ENCODE results near the gene ITGBL1. TPM values are rescaled to one million over a fixed set of nuclear protein-coding genes. Genes with fewer than 3 reads are reported as not detected.
A peak's percentile ranks its signal among the peaks of the same experiment; 100 is the strongest.

The ITGBL1 gene
- polyA plus RNA-seq, 3 donors: 0.36 to 1.3 (median 0.64) TPM

DNA sequence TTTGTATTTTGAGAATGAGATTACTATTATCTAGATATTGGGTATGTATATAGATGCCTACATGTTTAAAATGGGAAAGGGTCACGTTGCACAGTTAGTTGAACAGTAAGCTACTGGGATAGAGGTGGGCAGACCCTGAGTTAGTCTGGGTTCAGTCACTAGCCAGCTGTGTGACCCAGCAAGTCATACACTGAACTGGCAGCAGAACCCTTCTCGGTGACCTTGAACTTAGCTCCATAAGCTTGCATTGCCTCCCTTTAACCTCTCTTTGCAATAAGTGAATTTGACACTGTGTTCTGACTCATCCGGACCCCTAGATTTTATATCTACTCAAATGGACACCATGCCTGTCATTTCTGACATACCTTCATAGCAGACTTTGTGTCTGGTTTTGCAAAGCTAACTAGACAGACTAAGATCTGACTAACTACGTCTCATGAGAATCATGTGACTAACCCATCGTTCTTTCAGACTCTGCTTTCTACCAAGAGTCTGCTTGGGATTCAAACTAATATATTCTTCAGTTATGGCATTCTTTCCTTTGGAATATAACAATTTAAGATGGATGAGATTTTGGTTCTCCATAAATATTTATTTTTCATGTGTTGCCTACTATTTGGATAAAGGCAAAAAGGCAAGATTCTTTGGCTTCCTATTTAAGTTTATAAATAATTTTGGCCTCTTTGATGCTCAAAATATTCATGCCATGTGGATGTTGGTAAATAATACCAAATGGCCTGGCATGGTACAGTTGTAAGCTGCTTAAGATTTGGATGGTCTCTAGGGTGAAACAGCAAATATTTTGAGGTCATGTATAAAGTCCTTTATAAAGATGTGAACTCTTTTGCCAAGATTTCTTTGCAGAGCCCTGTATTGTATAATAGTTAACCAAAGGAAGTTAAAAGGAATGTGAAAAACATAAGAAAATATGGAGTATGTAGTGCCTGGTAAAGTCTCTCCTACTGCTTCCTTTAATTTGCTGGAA is 159.3 kb downstream of the ITGBL1 start:
- no peak for DNase-seq (ENCODE audit: extremely low read depth in 1 of 11, low read depth in 9 of 11, low spot score in 4 of 11)

DNA sequence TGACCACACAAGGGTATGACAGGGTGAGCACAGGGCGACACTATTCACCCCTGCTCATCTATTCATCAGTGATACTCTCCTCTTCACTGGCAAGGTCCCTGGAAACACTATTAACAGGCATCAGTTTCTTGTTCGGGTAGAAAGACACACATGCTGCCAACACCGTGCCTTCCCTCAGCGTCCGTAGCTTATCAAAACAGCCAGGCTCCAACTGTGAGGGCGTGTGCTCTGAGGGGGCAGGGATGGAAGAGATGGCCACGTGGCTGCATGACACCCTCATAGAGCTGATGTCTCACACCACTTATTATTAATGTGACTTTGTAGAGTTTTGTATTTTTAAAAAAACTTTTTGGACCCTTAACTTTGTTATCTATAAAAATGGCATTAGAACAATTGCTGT is 160.3 kb downstream of the ITGBL1 start:
- no peak for DNase-seq (ENCODE audit: extremely low read depth in 1 of 11, low read depth in 9 of 11, low spot score in 4 of 11)

DNA sequence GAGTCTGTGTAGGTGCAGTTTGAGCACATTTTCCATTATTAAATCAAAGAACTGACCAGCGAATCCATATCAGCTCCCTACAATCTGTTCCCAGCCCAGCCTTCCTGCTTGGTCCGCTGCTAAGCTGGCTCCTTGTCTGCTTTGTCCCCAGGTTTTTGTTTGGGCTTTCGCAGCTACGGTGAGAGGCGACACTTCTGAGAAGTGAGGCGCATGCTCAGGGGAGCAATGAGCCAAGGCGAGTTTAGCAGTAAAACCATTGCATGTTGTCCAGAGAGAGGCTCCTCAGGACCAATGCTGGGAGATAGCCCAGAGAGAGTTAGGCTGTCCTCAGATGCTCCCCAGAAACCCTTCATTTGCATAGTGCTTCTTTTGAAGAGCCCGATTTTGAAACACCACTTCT is 162.0 kb downstream of the ITGBL1 start:
- DNase-seq (ENCODE audit: extremely low read depth in 1 of 11, low read depth in 9 of 11, low spot score in 4 of 11): no peak

DNA sequence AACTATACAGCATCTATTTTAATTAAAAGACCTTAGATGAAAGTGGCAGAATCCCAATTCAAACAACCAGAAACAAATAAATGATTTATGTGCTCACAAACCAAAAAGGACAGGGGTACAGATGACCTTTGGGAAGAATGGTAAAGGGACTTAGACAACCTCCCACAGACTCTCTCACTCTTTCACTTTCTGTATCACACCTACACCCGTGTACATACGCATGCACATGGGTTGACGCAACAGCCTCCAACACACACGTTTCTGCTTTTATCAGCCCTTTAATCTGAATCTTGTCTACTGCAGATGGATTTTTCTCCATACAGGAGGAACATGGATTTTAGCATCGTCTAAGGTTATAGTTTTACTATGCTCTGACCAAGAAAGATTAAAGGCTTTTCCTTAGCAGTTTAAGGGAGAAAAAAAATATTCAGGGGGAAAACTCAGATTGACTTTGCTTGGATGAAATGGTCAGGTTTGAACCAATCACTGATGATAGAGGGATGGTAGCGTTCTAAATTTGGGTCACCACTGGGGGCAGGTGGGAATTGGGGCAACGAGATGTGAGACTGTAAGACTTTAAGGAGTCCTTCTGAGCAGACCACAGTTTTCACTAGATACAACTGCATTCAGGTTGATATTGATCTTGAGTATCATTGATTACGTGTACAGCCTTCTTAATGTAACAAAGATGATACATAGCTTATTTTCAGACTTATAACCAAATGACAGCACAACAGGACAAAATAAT is 166.1 kb downstream of the ITGBL1 start:
- DNase-seq (ENCODE audit: extremely low read depth in 1 of 11, low read depth in 9 of 11, low spot score in 4 of 11): no peak

DNA sequence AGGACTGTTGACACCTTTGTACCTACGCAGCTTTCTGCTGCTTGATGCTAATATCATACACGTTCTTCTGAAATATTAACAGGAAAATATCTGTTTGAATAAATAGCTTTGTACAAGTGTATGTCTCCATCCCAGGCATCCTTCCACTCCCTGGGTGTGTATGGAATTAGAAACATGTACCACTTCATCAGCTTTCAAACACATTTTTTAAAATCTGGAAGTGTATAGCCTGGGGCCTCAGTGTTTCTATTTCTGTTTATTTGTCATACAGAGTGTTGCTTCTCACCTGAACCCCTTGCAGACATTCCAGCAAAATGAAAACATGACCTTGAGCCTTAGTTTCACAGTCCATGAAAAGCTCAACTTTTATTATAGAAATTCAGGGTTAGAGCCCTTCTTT is 168.6 kb downstream of the ITGBL1 start:
- no peak for DNase-seq (ENCODE audit: extremely low read depth in 1 of 11, low read depth in 9 of 11, low spot score in 4 of 11)

DNA sequence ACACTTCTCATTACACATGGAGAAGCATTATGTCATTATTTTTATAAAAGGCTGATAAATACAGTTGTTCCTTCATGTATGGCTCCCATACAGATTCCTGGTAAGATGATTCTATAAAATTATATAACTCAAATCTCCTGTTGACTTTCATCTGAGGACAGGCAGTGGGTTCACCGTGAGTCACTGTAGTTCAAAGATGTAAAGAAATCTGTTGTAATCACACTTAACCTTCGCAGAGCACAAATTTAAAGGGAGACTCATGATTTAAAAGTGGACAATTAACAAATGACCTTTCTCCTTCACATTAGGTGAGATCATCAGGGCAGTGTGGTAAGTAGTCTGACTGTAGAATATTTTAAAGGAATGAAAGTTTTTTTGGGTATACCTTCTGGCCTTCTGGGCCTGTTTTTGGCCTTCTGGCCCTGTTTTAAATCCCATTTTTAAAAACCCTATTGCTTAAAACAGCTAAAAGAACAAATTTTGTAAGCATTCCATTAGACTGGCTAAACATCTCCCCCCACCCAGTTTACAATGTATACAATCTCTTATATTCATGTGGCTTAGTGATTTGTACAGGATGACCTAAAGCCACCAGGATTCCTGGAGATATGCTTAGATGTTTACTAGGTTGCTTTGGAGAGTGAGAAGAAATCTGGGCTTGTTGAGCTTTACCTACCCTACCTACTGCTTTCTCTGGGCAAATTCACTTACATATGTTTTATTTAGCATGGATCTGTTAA is 171.2 kb downstream of the ITGBL1 start:
- DNase-seq (ENCODE audit: extremely low read depth in 1 of 11, low read depth in 9 of 11, low spot score in 4 of 11): no peak

DNA sequence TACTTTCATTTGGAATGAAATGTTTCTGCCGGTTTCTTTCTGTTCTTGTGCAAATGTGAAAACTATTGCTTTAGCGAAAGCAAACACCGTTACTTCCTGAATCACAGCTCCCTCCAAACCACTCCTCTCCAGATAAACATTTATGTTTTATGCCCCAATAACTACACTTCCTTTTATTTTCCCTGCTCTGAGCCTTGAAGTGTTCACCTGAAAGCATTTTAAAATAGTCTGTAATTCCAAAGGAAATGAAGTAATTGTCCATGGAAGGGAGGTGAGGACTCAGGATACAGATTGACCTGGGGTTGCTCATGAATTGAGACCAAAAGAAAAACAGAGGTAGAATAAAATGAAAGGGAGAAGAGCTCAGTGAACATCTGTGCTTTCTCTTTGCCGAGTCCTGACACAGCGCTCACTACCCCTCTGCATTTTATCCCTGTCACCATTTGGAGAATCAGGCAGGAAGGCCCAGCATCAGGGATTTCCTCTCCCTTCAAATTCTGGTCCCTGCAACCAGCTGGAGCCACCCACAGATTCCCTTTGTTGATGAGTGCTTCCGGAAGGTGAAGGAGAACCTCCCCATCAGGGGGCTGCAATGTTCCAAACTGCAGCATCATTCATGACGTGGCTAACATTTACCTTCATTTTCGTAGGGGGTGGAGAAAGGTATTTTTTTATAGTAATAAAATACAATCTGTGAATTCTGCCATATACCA is 171.9 kb downstream of the ITGBL1 start:
- peak in 4 of 11 donors; percentile 14 to 28 (median 24) for DNase-seq (ENCODE audit: extremely low read depth in 1 of 11, low read depth in 9 of 11, low spot score in 4 of 11)

DNA sequence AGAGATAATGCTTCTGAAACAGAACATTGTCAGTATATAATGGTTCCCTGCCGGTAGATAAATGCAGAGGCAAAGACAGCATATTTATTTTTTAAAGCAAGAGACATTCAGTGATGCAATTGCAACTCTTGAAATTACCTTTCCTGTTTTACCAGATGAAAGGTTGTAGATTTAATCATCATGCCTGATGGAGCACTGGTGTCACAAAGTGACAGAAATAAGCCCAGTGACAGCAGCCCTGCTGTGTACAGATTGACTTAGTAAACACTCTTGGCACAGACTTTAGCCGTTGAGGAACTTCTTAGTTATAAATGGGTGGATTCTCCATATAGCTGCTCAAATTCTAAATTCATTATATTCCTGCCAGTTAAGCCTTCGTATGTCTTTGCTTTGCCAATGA is 172.5 kb downstream of the ITGBL1 start:
- DNase-seq (ENCODE audit: extremely low read depth in 1 of 11, low read depth in 9 of 11, low spot score in 4 of 11): no peak

DNA sequence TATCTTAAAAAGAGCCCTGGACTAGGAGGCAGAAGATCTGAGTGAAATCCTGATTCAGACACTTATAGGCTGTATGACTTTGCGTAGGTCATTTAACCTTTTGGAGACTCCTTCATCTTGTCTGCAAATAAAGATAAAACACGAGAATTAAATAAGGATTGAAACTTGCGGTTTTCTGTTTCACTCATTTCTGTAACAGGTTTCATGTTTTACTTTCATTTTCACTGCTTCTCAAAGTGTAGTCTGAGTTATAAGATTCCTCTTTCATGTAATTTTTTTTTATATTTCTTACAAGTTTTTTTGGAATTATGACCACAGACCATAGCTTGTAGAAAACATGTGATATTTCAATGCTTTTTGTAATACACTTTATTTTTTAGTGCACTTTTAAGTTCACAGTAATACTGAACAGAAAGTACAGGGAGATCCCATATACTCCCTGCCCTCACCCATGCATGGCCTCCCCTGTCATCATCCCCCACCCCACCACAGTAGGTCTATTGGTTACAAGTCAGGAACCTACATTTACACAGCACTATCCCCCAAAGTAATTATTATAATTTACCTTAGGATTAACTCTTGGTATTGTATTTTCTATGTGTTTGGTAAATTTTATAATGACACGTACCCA is 174.6 kb downstream of the ITGBL1 start:
- no peak for DNase-seq (ENCODE audit: extremely low read depth in 1 of 11, low read depth in 9 of 11, low spot score in 4 of 11)

DNA sequence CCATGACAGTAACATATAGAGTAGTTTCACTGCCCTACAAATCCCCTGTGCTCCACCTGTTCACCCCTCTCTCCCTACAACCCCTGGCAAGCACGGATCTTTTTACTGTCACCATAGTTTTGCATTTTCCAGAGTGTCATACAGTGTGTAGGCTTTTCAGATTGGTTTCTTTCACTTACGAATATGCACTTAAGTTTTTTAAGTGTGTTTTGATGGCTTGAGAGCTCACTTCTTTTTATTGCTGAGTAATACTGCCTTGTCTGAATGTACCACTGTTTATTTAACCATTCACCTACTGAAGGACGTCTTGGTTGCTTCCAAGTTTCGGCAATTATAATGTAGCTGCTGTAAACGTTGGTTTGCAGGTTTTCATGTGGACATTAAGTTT is 175.1 kb downstream of the ITGBL1 start:
- no peak for DNase-seq (ENCODE audit: extremely low read depth in 1 of 11, low read depth in 9 of 11, low spot score in 4 of 11)

DNA sequence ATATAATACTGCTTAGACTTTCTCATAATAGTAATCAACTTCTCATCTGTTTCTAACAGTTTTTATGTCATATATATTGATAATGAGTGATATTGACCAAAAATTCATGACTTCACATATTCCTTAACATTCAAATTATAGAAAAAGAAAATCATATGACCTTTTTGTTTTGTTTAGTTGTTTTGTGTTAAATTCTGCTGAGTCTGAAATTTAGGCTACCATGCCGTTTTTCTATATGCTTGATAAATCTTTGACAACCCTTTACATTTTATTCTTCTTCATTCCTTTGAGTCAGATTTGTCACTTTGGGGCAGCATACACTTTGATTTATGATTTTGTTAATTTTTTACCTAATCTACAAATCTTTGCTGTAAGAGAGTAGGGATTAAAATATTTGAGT is 176.4 kb downstream of the ITGBL1 start:
- DNase-seq (ENCODE audit: extremely low read depth in 1 of 11, low read depth in 9 of 11, low spot score in 4 of 11): no peak

DNA sequence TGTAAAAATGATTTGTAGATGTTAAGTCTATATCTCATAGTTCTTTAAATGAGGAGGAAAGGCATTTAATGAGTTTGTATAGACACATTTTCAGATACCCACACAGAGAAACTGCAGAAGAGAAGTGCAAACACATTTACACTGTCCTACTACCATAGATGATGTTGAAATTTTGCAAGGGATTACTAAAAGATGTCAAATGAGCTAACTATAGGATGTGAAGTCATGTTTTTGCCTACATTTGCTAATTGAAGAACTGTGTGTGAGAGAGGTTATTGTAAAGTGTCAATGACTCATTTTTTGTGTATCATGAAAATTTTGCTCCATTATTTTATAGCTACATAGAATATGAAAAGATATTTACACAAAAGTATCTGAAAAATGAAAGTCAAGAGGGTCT is 178.9 kb downstream of the ITGBL1 start:
- DNase-seq (ENCODE audit: extremely low read depth in 1 of 11, low read depth in 9 of 11, low spot score in 4 of 11): no peak

DNA sequence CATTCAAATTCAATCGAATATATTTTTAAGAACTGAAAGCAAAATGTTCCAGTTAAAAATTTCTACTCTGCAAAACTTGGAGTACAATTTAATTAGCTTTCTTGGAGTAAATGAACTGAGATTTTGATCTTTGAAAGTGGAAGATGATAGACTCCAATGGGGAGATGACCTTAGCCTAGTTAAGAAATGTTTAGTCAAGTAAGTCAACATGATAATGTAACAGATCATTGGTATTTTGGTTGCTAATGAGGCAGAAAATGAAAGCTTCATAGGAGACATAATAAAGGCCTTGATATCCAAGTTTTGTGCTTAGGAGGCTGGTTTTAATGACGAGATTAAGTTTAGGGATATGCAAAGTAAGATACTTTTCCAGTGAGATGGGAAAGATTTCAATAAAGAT is 181.7 kb downstream of the ITGBL1 start:
- DNase-seq (ENCODE audit: extremely low read depth in 1 of 11, low read depth in 9 of 11, low spot score in 4 of 11): no peak

DNA sequence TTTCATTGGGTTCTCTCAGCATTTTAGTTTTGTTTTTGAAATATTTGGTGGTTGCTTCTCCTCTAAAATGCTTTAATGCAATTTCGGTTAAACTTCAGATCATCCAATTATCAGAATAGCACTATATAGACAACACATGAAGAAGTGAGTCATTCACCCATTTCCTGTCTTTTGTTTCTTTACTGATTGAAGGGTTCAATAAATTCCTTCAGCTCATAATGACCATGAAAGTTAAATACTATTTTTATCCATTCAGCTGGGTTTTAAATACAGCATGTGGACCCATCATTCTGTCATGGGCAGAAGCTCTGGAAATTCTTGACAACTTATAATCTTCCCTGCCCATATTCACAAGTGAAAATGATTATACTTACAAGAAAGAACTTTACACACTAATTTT is 187.2 kb downstream of the ITGBL1 start:
- no peak for DNase-seq (ENCODE audit: extremely low read depth in 1 of 11, low read depth in 9 of 11, low spot score in 4 of 11)

DNA sequence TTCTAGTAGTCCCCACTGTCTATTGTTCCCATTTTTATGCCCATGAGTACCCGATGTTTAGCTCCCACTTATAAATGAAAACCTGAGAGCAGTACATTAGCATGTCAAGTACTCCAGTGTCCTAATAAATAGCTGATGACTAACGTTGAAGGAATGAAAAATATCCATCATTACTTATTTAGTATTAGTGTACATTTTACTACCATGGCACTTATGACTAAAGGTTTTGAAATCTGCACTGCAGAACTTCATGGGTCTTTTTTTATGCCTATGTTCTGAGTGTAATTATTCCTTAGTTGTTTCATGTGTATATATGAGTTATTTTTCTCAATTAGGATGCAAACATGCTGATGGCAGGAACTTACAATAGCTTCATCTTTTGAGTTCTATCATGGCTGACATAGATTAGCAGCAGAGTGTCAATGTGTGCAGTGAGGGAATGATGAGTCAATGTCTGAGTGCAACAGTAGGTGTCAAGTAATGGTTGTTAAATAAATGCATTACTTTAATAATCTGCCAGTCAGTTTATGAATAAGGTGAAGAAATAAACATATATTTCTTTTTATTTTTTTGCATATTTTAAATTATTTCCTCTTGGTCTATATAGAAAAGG is 188.4 kb downstream of the ITGBL1 start:
- no peak for DNase-seq (ENCODE audit: extremely low read depth in 1 of 11, low read depth in 9 of 11, low spot score in 4 of 11)

DNA sequence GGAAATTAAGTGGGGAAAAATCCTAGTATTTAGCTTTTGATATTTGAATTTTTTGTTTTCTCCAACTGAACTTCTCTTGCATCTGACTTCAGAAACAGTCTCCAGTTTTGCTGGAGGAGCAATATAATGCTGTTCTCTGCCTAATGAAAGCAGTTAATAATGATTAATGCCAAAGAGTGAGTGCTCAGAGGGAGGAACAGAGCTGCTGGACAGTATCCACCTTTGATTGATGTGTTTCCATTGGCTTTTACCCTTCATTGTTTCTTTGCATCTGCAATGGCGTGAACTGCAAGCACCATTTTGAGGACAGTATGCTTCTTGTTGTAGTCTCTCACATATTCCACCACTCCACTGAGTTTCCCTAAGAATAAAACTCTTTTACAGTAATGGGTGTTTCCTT is 193.4 kb downstream of the ITGBL1 start:
- DNase-seq (ENCODE audit: extremely low read depth in 1 of 11, low read depth in 9 of 11, low spot score in 4 of 11): no peak

DNA sequence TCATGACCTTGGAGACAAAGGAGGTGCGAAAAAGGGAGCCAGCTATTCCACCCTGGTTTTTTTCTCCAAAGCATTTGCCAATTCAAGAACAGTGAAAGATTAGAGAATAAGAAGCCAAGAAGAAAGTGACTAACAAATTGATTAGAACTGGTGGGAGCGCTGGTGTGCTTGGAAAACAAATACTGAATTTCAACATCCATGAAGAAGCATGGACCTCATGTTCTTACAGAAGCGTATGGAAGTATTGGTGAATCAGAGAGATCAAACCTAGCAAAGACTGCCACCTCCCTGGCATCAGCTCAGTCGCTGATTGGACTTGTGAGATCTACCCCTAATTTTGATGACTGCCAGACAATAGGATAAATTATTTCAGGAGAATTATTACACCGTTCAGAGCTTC is 195.3 kb downstream of the ITGBL1 start:
- no peak for DNase-seq (ENCODE audit: extremely low read depth in 1 of 11, low read depth in 9 of 11, low spot score in 4 of 11)

DNA sequence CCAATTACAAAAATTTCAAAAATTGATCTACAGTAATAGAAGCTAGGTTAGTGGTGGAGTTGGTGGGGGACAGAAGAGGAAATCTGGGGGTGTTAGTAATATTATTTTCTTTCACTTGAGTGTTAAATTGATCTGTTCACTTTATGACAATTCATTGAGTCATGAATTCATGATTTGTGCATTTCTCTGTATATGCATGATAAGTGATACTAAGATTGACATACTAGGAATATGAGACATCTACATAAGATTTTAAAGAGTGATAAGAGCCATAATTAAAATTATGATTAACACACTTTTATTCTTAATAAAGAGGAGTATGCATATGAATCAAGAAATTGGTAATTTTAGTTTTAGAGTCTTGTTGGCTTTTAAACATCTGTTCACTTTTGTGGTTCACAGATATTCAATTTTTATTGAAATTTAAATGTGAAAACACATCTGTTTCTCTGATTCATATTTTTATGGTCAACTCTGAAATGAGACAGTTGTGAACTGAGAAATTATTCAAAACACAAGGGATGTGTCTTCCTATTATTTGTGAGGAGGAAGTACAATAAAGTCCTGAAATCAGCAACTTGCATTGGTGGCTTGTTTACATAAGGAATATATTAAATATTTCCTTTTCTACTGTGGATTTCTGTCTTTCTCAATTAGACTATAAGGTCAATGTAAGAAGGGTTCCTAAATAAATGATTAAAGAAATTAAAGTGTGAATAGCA is 196.5 kb downstream of the ITGBL1 start:
- no peak for DNase-seq (ENCODE audit: extremely low read depth in 1 of 11, low read depth in 9 of 11, low spot score in 4 of 11)

Measured in renal cortex interstitium (tissue), 11 donors.